NCI-H1436 treated with DMSO at 0.1 percent for 48 hours (cell line): Measurements from ENCODE around the gene TRPC4AP.
"Not testable (repeated sequence)": the region's sequence is repeated elsewhere in the genome, so short reads cannot be mapped to it uniquely, and the experiment has no call there.

Source experiments
- DNase-seq: peaks from one replicate; lab custom pipeline; 2025; lab: John Stamatoyannopoulos, UW

Gene TRPC4AP

DNA sequence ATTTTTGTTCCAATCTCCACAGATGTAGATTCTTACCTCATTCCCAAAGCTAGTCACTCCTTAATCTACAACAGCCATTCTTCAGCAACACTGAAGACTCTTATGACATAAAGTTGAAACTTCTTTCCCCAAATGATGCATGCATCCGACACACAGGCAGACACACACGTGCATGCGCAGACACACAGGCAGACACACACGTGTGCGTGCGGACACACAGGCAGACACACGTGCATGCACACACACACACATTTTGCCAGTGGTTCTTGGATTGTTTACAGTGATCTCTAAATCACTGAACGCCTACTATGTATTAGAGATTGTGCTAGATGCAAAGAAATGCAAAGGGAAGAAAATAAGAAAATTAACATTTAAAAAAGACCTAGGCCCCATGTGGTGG lies 9.0 kb upstream of the TRPC4AP start:
- no peak for DNase-seq

GRCh38 chr20:35093267-35093884 lies 769 bp upstream of the TRPC4AP start:
- no peak for DNase-seq

- DNase-seq: no peak
Measured at GRCh38 chr20:35091816-35092523, 637 bp downstream of the TRPC4AP start.

- DNase-seq: no peak
Measured at GRCh38 chr20:35088231-35089145, 4.1 kb downstream of the TRPC4AP start.

DNA sequence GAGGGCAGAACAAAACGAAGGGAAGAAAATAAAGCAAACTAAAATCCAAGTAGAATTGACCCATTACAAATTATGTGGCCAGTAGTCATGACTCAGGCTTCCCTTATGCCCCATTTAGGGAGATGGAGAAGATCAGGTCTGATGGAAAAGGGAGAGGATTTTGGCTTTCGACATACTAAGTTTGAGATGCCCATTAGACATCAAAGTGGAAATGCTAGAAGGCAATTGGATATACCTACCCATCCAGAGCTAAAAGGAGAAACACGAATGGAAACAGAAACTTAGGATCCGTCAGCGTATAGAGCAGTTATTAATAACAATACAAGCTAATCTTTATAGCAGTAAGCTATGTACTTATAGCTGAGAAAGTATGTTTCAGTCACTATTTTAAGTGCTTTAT lies 4.8 kb downstream of the TRPC4AP start:
- DNase-seq: no peak

DNA sequence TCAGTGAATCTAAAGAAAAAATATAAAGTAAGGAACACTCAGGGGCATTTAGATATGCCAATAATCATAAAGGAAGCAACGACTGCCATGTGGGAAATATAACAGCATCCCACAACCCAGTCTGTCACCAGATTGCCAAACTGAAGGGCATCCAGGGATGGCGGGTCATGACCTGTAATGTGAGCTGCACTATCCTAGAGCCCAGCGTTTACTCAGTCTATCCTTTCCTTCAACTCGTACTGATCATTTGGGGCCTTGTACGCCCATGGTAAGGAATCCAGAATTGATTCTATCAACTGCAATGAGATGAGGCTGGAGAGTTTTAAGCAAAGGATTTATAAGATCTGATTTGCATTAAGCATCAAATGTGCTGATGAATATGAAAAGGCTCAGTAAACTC lies 5.3 kb downstream of the TRPC4AP start:
- no peak for DNase-seq

- DNase-seq: no peak
Measured at GRCh38 chr20:35085477-35086225, 7.0 kb downstream of the TRPC4AP start.

- DNase-seq: no peak
Measured at GRCh38 chr20:35084998-35085397, 7.6 kb downstream of the TRPC4AP start.

GRCh38 chr20:35080348-35080642 lies 12.3 kb downstream of the TRPC4AP start:
- not testable (repeated sequence) for DNase-seq

DNA sequence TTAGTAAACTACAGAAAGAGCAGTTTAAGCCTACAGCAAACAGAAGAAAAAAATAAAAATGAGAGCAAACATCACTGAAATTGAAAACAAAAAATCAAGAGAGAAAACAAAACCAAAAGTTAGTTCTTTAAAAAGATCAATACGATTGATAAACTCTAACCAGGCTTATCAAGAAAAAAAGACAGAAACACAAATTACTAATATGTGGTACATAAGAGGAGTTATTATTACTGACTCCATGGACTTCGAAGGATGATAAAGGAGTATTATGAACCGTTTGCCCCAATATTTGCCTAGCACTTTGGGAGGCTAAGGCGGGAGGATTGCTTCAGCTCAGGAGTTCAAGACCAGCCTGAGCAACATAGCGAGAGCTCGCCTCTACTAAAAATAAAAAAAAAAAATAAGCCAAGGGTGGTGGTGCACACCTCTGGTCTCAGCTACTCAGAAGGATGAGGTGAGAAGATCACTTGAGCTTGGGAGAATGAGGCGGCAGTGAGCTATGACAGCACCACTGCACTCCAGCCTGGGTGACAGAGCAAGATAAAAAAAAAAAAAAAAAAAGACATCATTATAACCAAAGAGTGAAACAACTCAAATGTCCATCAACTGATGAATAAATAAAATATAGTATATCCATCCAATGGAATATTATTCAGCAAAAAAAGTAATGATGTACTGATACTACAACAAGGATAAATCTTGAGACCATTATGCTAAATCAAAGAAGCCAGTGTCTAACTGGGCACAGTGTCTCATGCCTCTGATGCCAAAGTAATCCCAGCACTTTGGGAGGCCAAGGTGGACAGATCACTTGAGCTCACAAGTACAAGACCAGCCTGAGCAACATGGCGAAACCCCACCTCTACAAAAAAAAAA lies 12.9 kb downstream of the TRPC4AP start:
- DNase-seq: no peak

DNA sequence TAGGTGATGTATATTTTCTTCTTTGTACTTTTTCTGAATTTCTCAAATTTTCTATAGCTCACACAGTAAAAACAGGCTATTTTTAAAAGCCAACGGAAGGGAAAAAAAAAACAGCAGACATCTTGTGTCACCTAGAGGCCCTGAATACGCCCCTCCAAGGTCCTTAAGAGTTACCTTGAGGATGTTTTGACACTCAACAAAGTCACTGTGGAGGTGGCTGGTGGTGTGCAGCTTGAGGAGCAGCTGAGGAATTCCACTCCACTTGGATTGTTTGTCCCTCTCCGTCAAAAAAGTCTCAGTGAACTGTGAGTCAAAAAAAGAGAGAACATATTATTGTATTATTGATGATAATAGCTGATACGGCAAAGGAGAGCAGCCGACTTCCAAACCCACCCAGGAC lies 14.7 kb downstream of the TRPC4AP start:
- no peak for DNase-seq

GRCh38 chr20:35077341-35077740 lies 15.3 kb downstream of the TRPC4AP start:
- no peak for DNase-seq

DNA sequence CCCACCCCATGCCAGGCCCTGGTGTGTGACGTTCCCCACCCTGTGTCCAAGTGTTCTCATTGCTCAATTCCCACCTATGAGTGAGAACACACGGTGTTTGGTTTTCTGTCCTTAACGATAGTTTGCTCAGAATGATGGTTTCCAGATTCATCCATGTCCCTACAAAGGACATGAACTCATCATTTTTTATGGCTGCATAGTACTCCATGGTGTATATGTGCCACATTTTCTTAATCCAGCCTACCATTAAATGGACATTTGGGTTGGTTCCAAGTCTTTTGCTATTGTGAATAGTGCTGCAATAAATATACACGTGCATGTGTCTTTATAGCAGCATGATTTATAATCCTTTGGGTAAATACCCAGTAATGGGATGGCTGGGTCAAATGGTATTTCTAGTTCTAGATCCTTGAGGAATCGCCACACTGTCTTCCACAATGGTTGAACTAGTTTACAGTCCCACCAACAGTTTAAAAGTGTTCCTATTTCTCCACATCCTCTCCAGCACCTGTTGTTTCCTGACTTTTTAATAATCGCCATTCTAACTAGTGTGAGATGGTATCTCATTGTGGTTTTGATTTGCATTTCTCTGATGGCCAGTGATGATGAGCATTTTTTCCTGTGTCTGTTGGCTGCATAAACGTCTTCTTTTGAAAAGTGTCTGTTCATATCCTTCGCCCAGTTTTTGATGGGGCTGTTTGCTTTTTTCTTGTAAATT lies 21.0 kb downstream of the TRPC4AP start:
- DNase-seq: not testable (repeated sequence)

GRCh38 chr20:35066194-35066593 lies 26.4 kb downstream of the TRPC4AP start:
- DNase-seq: no peak

DNA sequence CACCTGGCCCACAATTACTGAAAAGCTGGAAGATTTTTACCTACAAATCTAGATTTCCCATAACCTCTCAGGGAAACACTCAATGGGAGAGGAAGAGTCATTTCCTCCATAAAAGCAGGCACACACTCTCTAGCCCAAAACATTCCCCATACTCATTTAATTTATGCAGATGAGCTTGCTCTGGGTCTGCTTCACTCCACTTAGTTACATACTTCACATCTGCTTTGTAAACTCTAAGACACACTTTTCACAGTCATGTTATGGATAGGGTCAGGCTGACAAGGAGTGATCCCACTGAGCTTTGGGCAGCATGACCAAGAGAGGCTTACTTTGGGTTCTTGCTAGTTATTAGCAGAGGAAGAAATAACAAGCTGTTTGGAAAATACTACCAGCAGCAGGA lies 27.4 kb downstream of the TRPC4AP start:
- DNase-seq: no peak

DNA sequence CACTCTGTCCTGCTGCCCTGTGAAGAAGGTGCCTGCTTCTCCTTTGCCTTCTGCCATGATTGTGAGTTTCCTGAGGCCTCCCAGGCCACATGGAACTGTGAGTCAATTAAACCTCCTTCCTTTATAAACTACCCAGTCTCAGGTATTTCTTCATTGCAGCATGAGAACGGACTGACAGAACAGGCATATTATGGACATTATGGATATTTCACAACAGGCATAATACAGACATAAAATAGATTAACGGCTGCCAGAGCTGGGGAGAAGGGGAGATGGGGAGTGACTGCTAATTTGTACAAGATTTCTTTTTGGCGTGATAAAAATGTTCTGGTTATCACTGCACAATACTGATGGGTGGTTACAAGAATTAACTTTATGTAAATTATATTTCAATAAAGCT lies 29.4 kb downstream of the TRPC4AP start:
- DNase-seq: no peak

DNA sequence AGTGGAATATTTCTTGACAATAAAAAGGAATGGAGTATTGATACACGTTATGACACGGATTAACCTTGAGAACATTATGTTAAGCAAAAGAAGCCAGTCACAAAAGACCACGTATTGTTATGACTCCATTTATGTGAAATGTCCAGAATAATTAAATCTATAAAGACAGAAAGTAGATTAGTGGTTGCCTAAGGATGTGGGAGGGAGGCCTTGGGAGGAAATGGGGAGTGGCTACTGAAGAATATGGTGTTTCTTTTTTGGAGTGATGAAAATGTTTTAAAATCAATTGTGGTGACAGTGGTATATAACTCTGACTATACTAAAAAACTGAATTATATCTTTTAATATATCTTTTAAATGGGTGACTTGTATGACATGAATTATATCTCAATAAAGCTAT lies 30.1 kb downstream of the TRPC4AP start:
- no peak for DNase-seq

GRCh38 chr20:35060168-35060567 lies 32.4 kb downstream of the TRPC4AP start:
- DNase-seq: no peak

- no peak for DNase-seq
Measured at GRCh38 chr20:35059612-35060011, 33.0 kb downstream of the TRPC4AP start.

- no peak for DNase-seq
Measured at GRCh38 chr20:35059110-35059509, 33.5 kb downstream of the TRPC4AP start.
